ELF-1 (cell line): ENCODE measurements around the gene GPR39.

Experiments used
- DNase-seq: peaks from one replicate; pipeline ENCODE4 v3.0.0-alpha.2; 2016; ENCODE audit warnings: low read depth, low spot score

The GPR39 gene

GRCh38 chr2:132414081-132414480 lies 2.5 kb upstream of the GPR39 start:
- no peak for DNase-seq

GRCh38 chr2:132415256-132415914 lies 1.2 kb upstream of the GPR39 start:
- no peak for DNase-seq

GRCh38 chr2:132415915-132416722 lies 486 bp upstream of the GPR39 start:
- peak; percentile 94 for DNase-seq

- no peak for DNase-seq
Observed at GRCh38 chr2:132417430-132418035, 928 bp downstream of the GPR39 start.

- DNase-seq = no peak
Observed at GRCh38 chr2:132419235-132419634, 2.6 kb downstream of the GPR39 start.

GRCh38 chr2:132419941-132420340 lies 3.3 kb downstream of the GPR39 start:
- no peak for DNase-seq

- no peak for DNase-seq
Observed at GRCh38 chr2:132420816-132421805, 4.5 kb downstream of the GPR39 start.

- no peak for DNase-seq
Observed at GRCh38 chr2:132422736-132423135, 6.1 kb downstream of the GPR39 start.

GRCh38 chr2:132424526-132425121 lies 8.0 kb downstream of the GPR39 start:
- DNase-seq = no peak

GRCh38 chr2:132426033-132426432 lies 9.4 kb downstream of the GPR39 start:
- DNase-seq = no peak

GRCh38 chr2:132426656-132427055 lies 10.1 kb downstream of the GPR39 start:
- DNase-seq = no peak

GRCh38 chr2:132429351-132429750 lies 12.7 kb downstream of the GPR39 start:
- no peak for DNase-seq

- no peak for DNase-seq
Observed at GRCh38 chr2:132429941-132430573, 13.5 kb downstream of the GPR39 start.

- no peak for DNase-seq
Observed at GRCh38 chr2:132430895-132431294, 14.3 kb downstream of the GPR39 start.

- DNase-seq = no peak
Observed at GRCh38 chr2:132437852-132438669, 21.5 kb downstream of the GPR39 start.

GRCh38 chr2:132438691-132439090 lies 22.1 kb downstream of the GPR39 start:
- no peak for DNase-seq

- DNase-seq = no peak
Observed at GRCh38 chr2:132439703-132440398, 23.2 kb downstream of the GPR39 start.

- DNase-seq = no peak
Observed at GRCh38 chr2:132441051-132441450, 24.4 kb downstream of the GPR39 start.

- no peak for DNase-seq
Observed at GRCh38 chr2:132442278-132442677, 25.7 kb downstream of the GPR39 start.
